Measurements from ENCODE around the gene FBXL22.

DNA sequence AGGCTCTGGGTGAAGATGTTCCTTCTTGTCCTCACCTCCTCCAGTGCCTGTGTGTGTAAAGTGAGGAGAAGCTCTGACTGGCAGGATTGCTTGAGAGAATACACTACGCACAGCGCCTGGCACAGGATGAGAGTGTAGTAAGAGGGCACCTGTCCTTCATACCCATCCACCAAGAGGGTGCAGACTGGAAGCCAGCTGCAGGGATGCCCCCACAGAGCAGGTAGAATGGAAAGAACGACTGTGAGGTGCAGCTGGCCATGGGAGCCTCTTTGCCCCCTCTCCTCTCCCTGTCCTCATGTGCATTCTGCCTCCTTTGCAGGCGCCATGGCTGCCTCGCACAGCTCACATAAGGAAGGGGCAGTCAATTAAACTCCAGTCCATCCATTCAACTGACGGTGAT is 12.3 kb downstream of the FBXL22 start:
- TF ChIP-seq POLR2A (IDR thresholded peaks at IDR 0.05; ENCODE audit: low read depth, low read length) (no peak), POLR2AphosphoS5 (IDR thresholded peaks at IDR 0.05; ENCODE audit: low read depth, low read length) (no peak), POU2F2 (IDR thresholded peaks at IDR 0.05; ENCODE audit: low read depth, low read length) (no peak)

All from GM12891 (cell line).